GM23338 (cell line): ENCODE data around the gene CACNG1. TPM values are rescaled to one million over a fixed set of nuclear protein-coding genes. Genes with fewer than 3 reads are reported as not detected.

ENCODE experiments used
- ATAC-seq: fragments of 200-7000 bp; cut with Tn5 transposase; 3 replicates; pipeline ENCODE4 v1.9.1; 2020
- DNase-seq: peaks from one replicate; pipeline ENCODE4 v3.0.0-alpha.2; 2015; ENCODE audit warnings: low spot score
- H2AFZ ChIP-seq: fragments of 200-600 bp; sonication (generic); 2 replicates; pipeline ENCODE4 v1.8.0; 2016; ENCODE audit warnings: antibody characterized with exemption, mild to moderate bottlenecking, moderate library complexity
- H3F3A ChIP-seq: fragments of 200-600 bp; sonication (generic); replicated peaks from 2 replicates; pipeline ENCODE4 v1.8.0; 2017; ENCODE audit warnings: antibody characterized with exemption, mixed run types, low read depth
- H3K27ac ChIP-seq: fragments of 200-600 bp; sonication (generic); 2 replicates; pipeline ENCODE4 v1.6.1; 2016; ENCODE audit warnings: low read depth
- H3K27me3 ChIP-seq: fragments of 200-600 bp; sonication (generic); 2 replicates; pipeline ENCODE4 v1.8.0; 2016; ENCODE audit warnings: mild to moderate bottlenecking, mixed run types, moderate library complexity; ENCODE audit not compliant: insufficient read depth
- H3K36me3 ChIP-seq: fragments of 200-600 bp; sonication (generic); 2 replicates; pipeline ENCODE4 v1.8.0; 2016; ENCODE audit warnings: mild to moderate bottlenecking; ENCODE audit not compliant: insufficient read depth
- H3K4me1 ChIP-seq: fragments of 200-600 bp; sonication (generic); 2 replicates; pipeline ENCODE4 v1.8.0; 2016; ENCODE audit warnings: mild to moderate bottlenecking, moderate library complexity; ENCODE audit not compliant: insufficient read depth
- H3K4me2 ChIP-seq: fragments of 200-600 bp; sonication (generic); 2 replicates; pipeline ENCODE4 v1.7.1; 2017; ENCODE audit warnings: mixed run types
- H3K4me3 ChIP-seq: fragments of 200-600 bp; sonication (generic); 2 replicates; pipeline ENCODE4 v1.6.1; 2016; ENCODE audit warnings: mixed run types
- H3K79me2 ChIP-seq: fragments of 200-600 bp; sonication (generic); replicated peaks from 2 replicates; pipeline ENCODE4 v1.8.0; 2017; ENCODE audit warnings: mild to moderate bottlenecking; ENCODE audit not compliant: insufficient read depth
- H3K9me2 ChIP-seq: fragments of 200-600 bp; sonication (generic); 2 replicates; pipeline ENCODE4 v1.8.0; 2017; ENCODE audit not compliant: insufficient read depth
- H4K20me1 ChIP-seq: fragments of 200-600 bp; sonication (generic); replicated peaks from 2 replicates; pipeline ENCODE4 v1.8.0; 2017; ENCODE audit warnings: mild to moderate bottlenecking; ENCODE audit not compliant: insufficient read depth
- H3K27ac Mint-ChIP-seq: 2 replicates; pipeline ENCODE4 v1.8.0; 2020; ENCODE audit warnings: inconsistent platforms, mild to moderate bottlenecking, moderate library complexity, mixed read lengths
- H3K27me3 Mint-ChIP-seq: 3 replicates; pipeline ENCODE4 v1.8.0; 2022; ENCODE audit warnings: low read depth, mild to moderate bottlenecking, moderate library complexity, mixed read lengths, inconsistent platforms; ENCODE audit not compliant: insufficient read depth, poor library complexity
- H3K36me3 Mint-ChIP-seq: 3 replicates; pipeline ENCODE4 v1.8.0; 2021; ENCODE audit warnings: low read depth, mild to moderate bottlenecking, inconsistent platforms, moderate library complexity, mixed read lengths
- H3K4me1 Mint-ChIP-seq: 3 replicates; pipeline ENCODE4 v1.8.0; 2020; ENCODE audit warnings: mild to moderate bottlenecking, inconsistent platforms, mixed read lengths
- H3K4me3 Mint-ChIP-seq: 3 replicates; pipeline ENCODE4 v1.8.0; 2021; ENCODE audit warnings: moderate library complexity, mild to moderate bottlenecking, inconsistent platforms, mixed read lengths
- H3K9me3 Mint-ChIP-seq: 3 replicates; pipeline ENCODE4 v1.8.0; 2020; ENCODE audit warnings: moderate library complexity, mild to moderate bottlenecking, inconsistent platforms, mixed read lengths
- CREB1 ChIP-seq: fragments of 250-450 bp; sonication (Bioruptor Pico); IDR thresholded peaks from 2 replicates; pipeline ENCODE4 v1.5.0; 2020; ENCODE audit warnings: low read depth, mild to moderate bottlenecking, moderate library complexity
- EZH2 ChIP-seq: fragments of 200-600 bp; sonication (generic); IDR thresholded peaks from one replicate; pipeline ENCODE4 v1.8.0; 2017; ENCODE audit warnings: antibody characterized with exemption, mild to moderate bottlenecking, low read depth; ENCODE audit not compliant: unreplicated experiment
- EZH2phosphoT487 ChIP-seq: fragments of 200-600 bp; sonication (generic); IDR thresholded peaks from one replicate; pipeline ENCODE4 v1.8.1; 2018; ENCODE audit warnings: antibody characterized with exemption; ENCODE audit not compliant: unreplicated experiment
- JUNB ChIP-seq: IDR thresholded peaks from one replicate; pipeline ENCODE4 v1.6.1; 2016; ENCODE audit warnings: antibody characterized with exemption; ENCODE audit not compliant: unreplicated experiment
- POLR2AphosphoS5 ChIP-seq: IDR thresholded peaks from 2 replicates; pipeline ENCODE4 v1.6.1; 2016; ENCODE audit warnings: antibody characterized with exemption, low read depth
- STAT1 ChIP-seq: IDR thresholded peaks from one replicate; pipeline ENCODE4 v1.6.1; 2016; ENCODE audit warnings: antibody characterized with exemption; ENCODE audit not compliant: unreplicated experiment
- ZNF114 ChIP-seq: fragments of 250-450 bp; sonication (Bioruptor Pico); IDR thresholded peaks from 2 replicates; pipeline ENCODE4 v1.5.0; 2020; ENCODE audit warnings: mild to moderate bottlenecking, moderate library complexity
- polyA plus RNA-seq: library from polyadenylated mRNA; unstranded; fragments of >200 nt; fragmentation: Nextera tagmentation; extraction: Ambion mirVana; gene quantifications from 2 replicates; pipeline ENCODE4 v1.2.1, GENCODE V29; 2016
- total RNA-seq: library from RNA; depleted of rRNA; stranded (reverse); fragments of >200 nt; shearing (Covaris generic); gene quantifications from 2 replicates; pipeline ENCODE4 v1.2.3, GENCODE V29; 2014
- TF ChIP-seq, protein P1 (sequence below): fragments of 250-450 bp; sonication (Bioruptor Pico); IDR thresholded peaks from 2 replicates; pipeline ENCODE4 v1.5.0; 2020; ENCODE audit warnings: mild to moderate bottlenecking, moderate library complexity
- TF ChIP-seq, protein P2 (sequence below), 2 experiments: fragments of 200-600 bp in 1 of 2; sonication (generic) in 1 of 2; conservative IDR thresholded peaks; 2 replicates each; pipeline versions ENCODE4 v1.5.1 to v1.6.1; 2016 to 2017; ENCODE audit warnings: antibody characterized with exemption in 2 of 2, low read depth in 2 of 2, mild to moderate bottlenecking in 2 of 2, moderate library complexity in 1 of 2

CACNG1 gene
- total and polyA plus RNA-seq, 2 experiments from 2014 or later = not detected

DNA sequence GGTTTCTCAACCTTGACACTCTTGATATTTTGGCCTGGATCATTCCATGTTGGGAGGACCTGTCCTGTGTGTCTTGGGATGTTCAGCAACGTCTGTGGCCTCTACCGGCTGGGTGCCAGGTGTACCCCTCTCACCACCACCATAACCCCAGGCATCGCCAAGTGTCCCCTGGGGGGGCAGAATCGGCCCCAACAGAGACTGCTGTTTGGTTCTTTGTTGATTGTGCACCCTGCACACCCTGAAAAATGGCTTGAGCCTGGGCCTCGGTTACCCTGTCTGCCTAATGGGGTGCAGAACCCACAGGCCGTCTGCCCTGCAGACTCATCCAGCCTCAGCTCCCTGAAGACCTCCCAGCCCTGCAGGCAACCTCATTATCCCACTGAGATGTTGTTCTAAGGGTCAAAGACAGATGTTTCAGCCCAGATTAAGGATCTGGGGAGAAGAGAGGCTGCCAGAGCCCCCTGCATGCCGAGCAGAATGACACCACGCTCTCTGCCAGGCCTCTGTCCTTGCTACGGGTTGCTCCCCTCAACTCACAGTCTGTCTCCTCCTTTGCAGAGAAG is 9.2 kb downstream of the CACNG1 start (continued):
- TF ChIP-seq, protein P1, sequence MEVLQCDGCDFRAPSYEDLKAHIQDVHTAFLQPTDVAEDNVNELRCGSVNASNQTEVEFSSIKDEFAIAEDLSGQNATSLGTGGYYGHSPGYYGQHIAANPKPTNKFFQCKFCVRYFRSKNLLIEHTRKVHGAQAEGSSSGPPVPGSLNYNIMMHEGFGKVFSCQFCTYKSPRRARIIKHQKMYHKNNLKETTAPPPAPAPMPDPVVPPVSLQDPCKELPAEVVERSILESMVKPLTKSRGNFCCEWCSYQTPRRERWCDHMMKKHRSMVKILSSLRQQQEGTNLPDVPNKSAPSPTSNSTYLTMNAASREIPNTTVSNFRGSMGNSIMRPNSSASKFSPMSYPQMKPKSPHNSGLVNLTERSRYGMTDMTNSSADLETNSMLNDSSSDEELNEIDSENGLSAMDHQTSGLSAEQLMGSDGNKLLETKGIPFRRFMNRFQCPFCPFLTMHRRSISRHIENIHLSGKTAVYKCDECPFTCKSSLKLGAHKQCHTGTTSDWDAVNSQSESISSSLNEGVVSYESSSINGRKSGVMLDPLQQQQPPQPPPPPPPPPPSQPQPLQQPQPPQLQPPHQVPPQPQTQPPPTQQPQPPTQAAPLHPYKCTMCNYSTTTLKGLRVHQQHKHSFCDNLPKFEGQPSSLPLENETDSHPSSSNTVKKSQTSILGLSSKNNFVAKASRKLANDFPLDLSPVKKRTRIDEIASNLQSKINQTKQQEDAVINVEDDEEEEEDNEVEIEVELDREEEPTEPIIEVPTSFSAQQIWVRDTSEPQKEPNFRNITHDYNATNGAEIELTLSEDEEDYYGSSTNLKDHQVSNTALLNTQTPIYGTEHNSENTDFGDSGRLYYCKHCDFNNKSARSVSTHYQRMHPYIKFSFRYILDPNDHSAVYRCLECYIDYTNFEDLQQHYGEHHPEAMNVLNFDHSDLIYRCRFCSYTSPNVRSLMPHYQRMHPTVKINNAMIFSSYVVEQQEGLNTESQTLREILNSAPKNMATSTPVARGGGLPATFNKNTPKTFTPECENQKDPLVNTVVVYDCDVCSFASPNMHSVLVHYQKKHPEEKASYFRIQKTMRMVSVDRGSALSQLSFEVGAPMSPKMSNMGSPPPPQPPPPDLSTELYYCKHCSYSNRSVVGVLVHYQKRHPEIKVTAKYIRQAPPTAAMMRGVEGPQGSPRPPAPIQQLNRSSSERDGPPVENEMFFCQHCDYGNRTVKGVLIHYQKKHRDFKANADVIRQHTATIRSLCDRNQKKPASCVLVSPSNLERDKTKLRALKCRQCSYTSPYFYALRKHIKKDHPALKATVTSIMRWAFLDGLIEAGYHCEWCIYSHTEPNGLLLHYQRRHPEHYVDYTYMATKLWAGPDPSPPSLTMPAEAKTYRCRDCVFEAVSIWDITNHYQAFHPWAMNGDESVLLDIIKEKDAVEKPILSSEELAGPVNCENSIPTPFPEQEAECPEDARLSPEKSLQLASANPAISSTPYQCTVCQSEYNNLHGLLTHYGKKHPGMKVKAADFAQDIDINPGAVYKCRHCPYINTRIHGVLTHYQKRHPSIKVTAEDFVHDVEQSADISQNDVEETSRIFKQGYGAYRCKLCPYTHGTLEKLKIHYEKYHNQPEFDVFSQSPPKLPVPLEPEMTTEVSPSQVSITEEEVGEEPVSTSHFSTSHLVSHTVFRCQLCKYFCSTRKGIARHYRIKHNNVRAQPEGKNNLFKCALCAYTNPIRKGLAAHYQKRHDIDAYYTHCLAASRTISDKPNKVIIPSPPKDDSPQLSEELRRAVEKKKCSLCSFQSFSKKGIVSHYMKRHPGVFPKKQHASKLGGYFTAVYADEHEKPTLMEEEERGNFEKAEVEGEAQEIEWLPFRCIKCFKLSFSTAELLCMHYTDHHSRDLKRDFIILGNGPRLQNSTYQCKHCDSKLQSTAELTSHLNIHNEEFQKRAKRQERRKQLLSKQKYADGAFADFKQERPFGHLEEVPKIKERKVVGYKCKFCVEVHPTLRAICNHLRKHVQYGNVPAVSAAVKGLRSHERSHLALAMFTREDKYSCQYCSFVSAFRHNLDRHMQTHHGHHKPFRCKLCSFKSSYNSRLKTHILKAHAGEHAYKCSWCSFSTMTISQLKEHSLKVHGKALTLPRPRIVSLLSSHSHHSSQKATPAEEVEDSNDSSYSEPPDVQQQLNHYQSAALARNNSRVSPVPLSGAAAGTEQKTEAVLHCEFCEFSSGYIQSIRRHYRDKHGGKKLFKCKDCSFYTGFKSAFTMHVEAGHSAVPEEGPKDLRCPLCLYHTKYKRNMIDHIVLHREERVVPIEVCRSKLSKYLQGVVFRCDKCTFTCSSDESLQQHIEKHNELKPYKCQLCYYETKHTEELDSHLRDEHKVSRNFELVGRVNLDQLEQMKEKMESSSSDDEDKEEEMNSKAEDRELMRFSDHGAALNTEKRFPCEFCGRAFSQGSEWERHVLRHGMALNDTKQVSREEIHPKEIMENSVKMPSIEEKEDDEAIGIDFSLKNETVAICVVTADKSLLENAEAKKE (CRISPR knock-in tag) = no peak
- no peak for TF ChIP-seq JUNB
- TF ChIP-seq, protein P2, sequence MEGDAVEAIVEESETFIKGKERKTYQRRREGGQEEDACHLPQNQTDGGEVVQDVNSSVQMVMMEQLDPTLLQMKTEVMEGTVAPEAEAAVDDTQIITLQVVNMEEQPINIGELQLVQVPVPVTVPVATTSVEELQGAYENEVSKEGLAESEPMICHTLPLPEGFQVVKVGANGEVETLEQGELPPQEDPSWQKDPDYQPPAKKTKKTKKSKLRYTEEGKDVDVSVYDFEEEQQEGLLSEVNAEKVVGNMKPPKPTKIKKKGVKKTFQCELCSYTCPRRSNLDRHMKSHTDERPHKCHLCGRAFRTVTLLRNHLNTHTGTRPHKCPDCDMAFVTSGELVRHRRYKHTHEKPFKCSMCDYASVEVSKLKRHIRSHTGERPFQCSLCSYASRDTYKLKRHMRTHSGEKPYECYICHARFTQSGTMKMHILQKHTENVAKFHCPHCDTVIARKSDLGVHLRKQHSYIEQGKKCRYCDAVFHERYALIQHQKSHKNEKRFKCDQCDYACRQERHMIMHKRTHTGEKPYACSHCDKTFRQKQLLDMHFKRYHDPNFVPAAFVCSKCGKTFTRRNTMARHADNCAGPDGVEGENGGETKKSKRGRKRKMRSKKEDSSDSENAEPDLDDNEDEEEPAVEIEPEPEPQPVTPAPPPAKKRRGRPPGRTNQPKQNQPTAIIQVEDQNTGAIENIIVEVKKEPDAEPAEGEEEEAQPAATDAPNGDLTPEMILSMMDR (conservative IDR thresholded peaks at IDR 0.05; ENCODE audit: low read depth in 2 of 2) = no peak
- TF ChIP-seq EZH2phosphoT487 = no peak
- TF ChIP-seq POLR2AphosphoS5 = no peak
- TF ChIP-seq ZNF114 (CRISPR knock-in tag) = no peak
- no peak for TF ChIP-seq EZH2

DNA sequence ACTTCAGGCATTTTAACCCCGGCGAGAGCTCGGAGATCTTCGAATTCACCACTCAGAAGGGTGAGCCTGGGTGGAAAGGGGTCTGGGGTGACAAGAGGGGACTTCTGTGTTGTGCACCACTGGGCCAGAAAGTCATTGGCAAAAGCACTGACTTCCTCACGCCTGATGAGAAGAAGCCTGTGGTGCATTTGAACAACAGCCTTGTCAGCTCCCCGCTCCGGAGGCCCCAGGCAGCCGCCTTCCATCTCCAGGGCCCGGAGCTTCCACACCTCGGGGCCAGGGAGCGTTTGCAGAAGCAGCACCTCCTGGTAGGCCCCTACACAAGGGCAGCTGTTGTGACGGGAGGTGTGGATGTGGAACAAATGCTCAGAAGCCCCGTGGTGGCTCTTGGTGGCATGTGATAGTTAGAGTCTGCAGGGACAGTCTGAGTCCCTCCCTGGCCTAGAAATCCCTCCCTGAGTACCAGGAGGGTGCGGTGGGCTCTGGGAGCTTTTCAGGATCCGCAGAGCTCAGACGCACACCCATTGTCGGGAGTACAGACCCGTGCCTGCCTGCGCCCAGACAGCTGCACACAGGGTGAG is 9.7 kb downstream of the CACNG1 start:
- Histone ChIP-seq H3K27me3 (no peaks in the 10 kb centered on the region), H3K4me1 (no peaks in the 10 kb centered on the region), H3K4me3 (no peak overlapping the region), H4K20me1 (no peaks in the 10 kb centered on the region), H3K27ac (no peak overlapping the region), H3K79me2 (no peaks in the 10 kb centered on the region), H2AFZ (no peak overlapping the region), H3K9me2 (no peaks in the 10 kb centered on the region), H3F3A (no peaks in the 10 kb centered on the region), H3K4me2 (no peak overlapping the region), H3K36me3 (no peaks in the 10 kb centered on the region)
- Mint-ChIP-seq H3K36me3 (no peaks in the 10 kb centered on the region), H3K9me3 (peaks cover 6% of the 10 kb centered on the region), H3K4me1 (no peaks in the 10 kb centered on the region), H3K27ac (no peak overlapping the region), H3K27me3 (peaks cover 4% of the 10 kb centered on the region), H3K4me3 (no peak overlapping the region)
- ATAC-seq = peak; percentile 31; the same call in 1 of the 3 replicates
- no peak for DNase-seq
- TF ChIP-seq POLR2AphosphoS5 (no peak), ZNF114 (CRISPR knock-in tag) (no peak), STAT1 (no peak), CREB1 (CRISPR knock-in tag) (no peak)
